Mesenchymal stem cell (in vitro differentiated cells and primary cell): ENCODE data around the gene SYNE1.
A peak's percentile ranks its signal among the peaks of the same experiment; 100 is the strongest.

Experiments used
- DNase-seq: peaks from one replicate; pipeline ENCODE4 v3.0.0-alpha.2; 2013
- H2AFZ ChIP-seq: one replicate; pipeline ENCODE4 v1.6.1; 2013; ENCODE audit warnings: low read depth, mild to moderate bottlenecking, control low read depth, inconsistent platforms, low read length, moderate library complexity
- H2AK5ac ChIP-seq: 2 replicates; pipeline ENCODE4 v1.6.1; 2013; ENCODE audit warnings: low read length, moderate library complexity, mild to moderate bottlenecking, inconsistent platforms; ENCODE audit not compliant: severe bottlenecking
- H2BK120ac ChIP-seq: one replicate; pipeline ENCODE4 v1.6.1; 2013; ENCODE audit warnings: low read depth, mild to moderate bottlenecking, inconsistent platforms, low read length, moderate library complexity
- H2BK12ac ChIP-seq, 2 experiments: one replicate each; pipeline ENCODE4 v1.6.1; 2013; ENCODE audit warnings: inconsistent platforms in 2 of 2, low read length in 2 of 2, mild to moderate bottlenecking in 2 of 2, moderate library complexity in 2 of 2, control low read depth in 1 of 2
- H2BK15ac ChIP-seq: one replicate; pipeline ENCODE4 v1.6.1; 2013; ENCODE audit warnings: mild to moderate bottlenecking, low read depth, inconsistent platforms; ENCODE audit not compliant: poor library complexity, severe bottlenecking
- H2BK5ac ChIP-seq: 2 replicates; pipeline ENCODE4 v1.6.1; 2013; ENCODE audit warnings: low read depth, mild to moderate bottlenecking, low read length, control low read depth, inconsistent platforms; ENCODE audit not compliant: poor library complexity, severe bottlenecking
- H3K14ac ChIP-seq, 2 experiments: one replicate each; pipeline ENCODE4 v1.6.1; 2013; ENCODE audit warnings: inconsistent platforms in 2 of 2, low read length in 2 of 2, control low read depth in 1 of 2, mild to moderate bottlenecking in 1 of 2, moderate library complexity in 1 of 2
- H3K18ac ChIP-seq, 2 experiments: one replicate each; pipeline ENCODE4 v1.6.1; 2013; ENCODE audit warnings: inconsistent platforms in 2 of 2, low read length in 2 of 2, control low read depth in 1 of 2, low read depth in 1 of 2, mild to moderate bottlenecking in 1 of 2
- H3K23ac ChIP-seq, 2 experiments: one replicate each; pipeline ENCODE4 v1.6.1; 2013; ENCODE audit warnings: inconsistent platforms in 2 of 2, low read length in 2 of 2, mild to moderate bottlenecking in 2 of 2, moderate library complexity in 2 of 2, control low read depth in 1 of 2
- H3K27ac ChIP-seq: 2 replicates; pipeline ENCODE4 v1.5.1; 2013; ENCODE audit warnings: mild to moderate bottlenecking, moderate library complexity, low read length, control low read depth, inconsistent platforms; ENCODE audit not compliant: poor library complexity, severe bottlenecking
- H3K27me3 ChIP-seq, 2 experiments: 2 replicates each; pipeline versions ENCODE4 v1.6.1 to v1.7.0; 2013; ENCODE audit warnings: low read length in 2 of 2, mild to moderate bottlenecking in 2 of 2, moderate library complexity in 2 of 2, control low read depth in 1 of 2, inconsistent platforms in 1 of 2; ENCODE audit not compliant: control insufficient read depth in 1 of 2, insufficient read depth in 1 of 2
- H3K36me3 ChIP-seq, 2 experiments: 2 replicates each; pipeline versions ENCODE4 v1.6.1 to v1.7.0; 2013; ENCODE audit warnings: low read length in 2 of 2, control low read depth in 1 of 2, inconsistent platforms in 1 of 2, low read depth in 1 of 2, mild to moderate bottlenecking in 1 of 2; ENCODE audit not compliant: insufficient read depth in 2 of 2, control insufficient read depth in 1 of 2
- H3K4ac ChIP-seq, 2 experiments: one replicate each; pipeline ENCODE4 v1.6.1; 2013; ENCODE audit warnings: inconsistent platforms in 2 of 2, low read length in 2 of 2, mild to moderate bottlenecking in 2 of 2, moderate library complexity in 2 of 2, control low read depth in 1 of 2, low read depth in 1 of 2
- H3K4me1 ChIP-seq: 2 replicates; pipeline ENCODE4 v1.6.1; 2013; ENCODE audit warnings: low read depth, low read length, control low read depth; ENCODE audit not compliant: control insufficient read depth, insufficient read depth
- H3K4me2 ChIP-seq: 2 replicates; pipeline ENCODE4 v1.6.1; 2013; ENCODE audit warnings: low read length, mild to moderate bottlenecking, inconsistent platforms; ENCODE audit not compliant: poor library complexity, severe bottlenecking
- H3K4me3 ChIP-seq, 2 experiments: 2 replicates each; pipeline versions ENCODE4 v1.5.1 to v1.7.0; 2013; ENCODE audit warnings: low read length in 2 of 2, mild to moderate bottlenecking in 2 of 2, control low read depth in 1 of 2, low read depth in 1 of 2; ENCODE audit not compliant: insufficient read depth in 1 of 2
- H3K79me1 ChIP-seq: replicated peaks from 2 replicates; pipeline ENCODE4 v1.6.1; 2013; ENCODE audit warnings: mild to moderate bottlenecking, control low read depth, low read length, inconsistent platforms; ENCODE audit not compliant: poor library complexity, severe bottlenecking
- H3K9ac ChIP-seq: 2 replicates; pipeline ENCODE4 v1.7.0; 2013; ENCODE audit warnings: mild to moderate bottlenecking, low read length, moderate library complexity
- H3K9me3 ChIP-seq: 2 replicates; pipeline ENCODE4 v1.7.0; 2013; ENCODE audit warnings: mild to moderate bottlenecking, low read length; ENCODE audit not compliant: control insufficient read depth
- H4K8ac ChIP-seq: one replicate; pipeline ENCODE4 v1.6.1; 2013; ENCODE audit warnings: inconsistent platforms, mild to moderate bottlenecking, low read length, moderate library complexity
- H4K91ac ChIP-seq: one replicate; pipeline ENCODE4 v1.6.1; 2013; ENCODE audit warnings: mild to moderate bottlenecking, low read length, inconsistent platforms
- WGBS: methylation state at CpG from one replicate; pipeline ENCODE4 v1.1.7; 2013; ENCODE audit warnings: mixed read lengths; 5-methylcytosine and 5-hydroxymethylcytosine counted together

The SYNE1 gene

DNA sequence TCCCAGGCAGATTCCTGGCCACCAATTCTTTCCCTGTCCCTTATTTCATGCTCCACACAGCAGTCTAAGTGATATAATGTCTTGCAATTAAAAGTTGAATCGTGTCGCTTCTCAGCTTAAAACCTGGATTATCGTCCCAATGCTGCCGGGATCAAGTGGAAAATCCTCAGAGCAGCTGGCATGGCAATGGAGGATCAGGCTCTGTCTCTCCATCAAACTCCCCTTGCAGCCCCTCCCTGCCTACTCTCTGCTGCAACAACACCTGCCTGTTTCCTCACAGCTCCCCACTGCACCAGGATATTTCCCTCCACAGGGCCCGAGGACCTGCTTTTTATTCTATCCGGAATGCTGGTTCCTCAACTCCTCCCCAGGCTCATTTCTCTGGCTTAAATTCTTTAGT lies 277.1 kb downstream of the SYNE1 start:
- Histone ChIP-seq H4K91ac (no peak overlapping the region), H3K4me2 (no peak overlapping the region), H2AK5ac (no peak overlapping the region), H3K9ac (no peak overlapping the region), H4K8ac (no peak overlapping the region), H3K14ac (no peak overlapping the region), H2AFZ (no peak overlapping the region), H3K18ac (no peak overlapping the region), H3K79me1 (peaks cover 7% of the 10 kb centered on the region), H2BK5ac (no peak overlapping the region), H3K4me1 (no peaks in the 10 kb centered on the region), H2BK12ac (no peak overlapping the region), H3K4me3 (no peak overlapping the region), H3K9me3 (no peaks in the 10 kb centered on the region), H3K27me3 (no peaks in the 10 kb centered on the region), H3K4ac (no peak overlapping the region), H3K23ac (no peak overlapping the region), H3K27ac (no peak overlapping the region), H2BK15ac (no peak overlapping the region), H2BK120ac (no peak overlapping the region), H3K36me3 (peaks cover 18 to 77% of the 10 kb centered on the region in 2 experiments)
- DNase-seq, result no peak
- 85% methylated on average over 6 of the region's 6 CpGs for WGBS

DNA sequence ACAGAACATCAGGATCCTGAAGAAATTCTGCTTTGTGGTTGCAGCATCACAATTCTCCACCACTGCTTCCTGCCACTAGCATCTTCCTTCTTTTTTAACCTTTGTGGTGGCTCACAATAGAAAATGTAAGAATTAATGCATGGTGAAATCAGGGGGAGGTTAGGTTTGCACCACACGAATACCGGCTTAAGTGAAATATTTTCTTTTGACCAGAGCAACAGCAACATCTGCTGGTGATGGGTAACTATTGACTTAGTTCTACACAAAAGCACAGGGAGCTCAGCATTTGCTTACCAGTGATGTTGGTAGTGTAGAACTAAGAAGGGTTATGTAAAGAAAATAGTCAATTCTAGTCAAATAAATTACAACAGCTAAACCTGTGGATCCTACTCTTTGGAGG lies 280.5 kb downstream of the SYNE1 start:
- H2BK5ac ChIP-seq, result no peak overlapping the region
- no peak overlapping the region for H3K18ac ChIP-seq
- no peak overlapping the region for H3K4ac ChIP-seq
- 37% methylated on average over 2 of the region's 2 CpGs for WGBS
- no peaks in the 10 kb centered on the region for H3K27me3 ChIP-seq
- no peak overlapping the region for H3K14ac ChIP-seq
- H2AK5ac ChIP-seq, result no peak overlapping the region
- H4K8ac ChIP-seq, result no peak overlapping the region
- H3K79me1 ChIP-seq, result peaks cover 7% of the 10 kb centered on the region
- no peak overlapping the region for H3K27ac ChIP-seq
- no peak overlapping the region for H2BK12ac ChIP-seq
- H2BK15ac ChIP-seq, result no peak overlapping the region
- H3K4me2 ChIP-seq, result no peak overlapping the region
- H2BK120ac ChIP-seq, result no peak overlapping the region
- H3K9me3 ChIP-seq, result no peaks in the 10 kb centered on the region
- no peak overlapping the region for H3K9ac ChIP-seq
- H3K4me1 ChIP-seq, result no peaks in the 10 kb centered on the region
- no peak overlapping the region for H4K91ac ChIP-seq
- peaks cover 21 to 84% of the 10 kb centered on the region in 2 experiments for H3K36me3 ChIP-seq
- peak; percentile 50 for DNase-seq
- H3K4me3 ChIP-seq, result no peak overlapping the region
- H3K23ac ChIP-seq, result no peak overlapping the region
- H2AFZ ChIP-seq, result no peak overlapping the region

DNA sequence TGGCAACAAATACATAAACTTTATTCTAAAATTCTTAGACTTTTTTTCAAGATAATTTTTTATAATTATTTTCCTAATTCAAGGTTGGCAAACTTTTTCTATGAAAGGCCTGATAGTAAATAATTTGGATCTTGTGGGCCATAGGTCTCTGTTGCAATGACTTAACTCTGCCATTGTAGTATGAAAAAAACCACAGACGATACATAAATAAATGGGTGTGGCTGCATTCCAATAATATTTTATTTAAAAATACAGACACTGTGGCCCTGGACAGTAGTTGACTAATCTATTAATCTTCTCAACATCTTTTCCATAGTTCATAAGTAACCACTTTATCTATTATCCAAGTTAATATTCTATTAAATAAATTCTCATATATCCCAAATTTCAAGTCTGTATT lies 281.1 kb downstream of the SYNE1 start:
- no CpG with 5 or more reads among the region's 1 CpG for WGBS
- Histone ChIP-seq H4K8ac (no peak overlapping the region), H4K91ac (no peak overlapping the region), H3K4me2 (no peak overlapping the region), H3K27me3 (no peaks in the 10 kb centered on the region), H2BK15ac (no peak overlapping the region), H2AFZ (no peak overlapping the region), H2AK5ac (no peak overlapping the region), H3K4me1 (no peaks in the 10 kb centered on the region), H2BK120ac (no peak overlapping the region), H3K9ac (no peak overlapping the region), H2BK5ac (no peak overlapping the region), H2BK12ac (no peak overlapping the region), H3K14ac (no peak overlapping the region), H3K27ac (no peak overlapping the region), H3K4ac (no peak overlapping the region), H3K36me3 (peaks cover 22 to 84% of the 10 kb centered on the region in 2 experiments), H3K18ac (no peak overlapping the region), H3K9me3 (no peaks in the 10 kb centered on the region), H3K79me1 (peaks cover 4% of the 10 kb centered on the region), H3K23ac (no peak overlapping the region), H3K4me3 (no peak overlapping the region)
- no peak for DNase-seq

DNA sequence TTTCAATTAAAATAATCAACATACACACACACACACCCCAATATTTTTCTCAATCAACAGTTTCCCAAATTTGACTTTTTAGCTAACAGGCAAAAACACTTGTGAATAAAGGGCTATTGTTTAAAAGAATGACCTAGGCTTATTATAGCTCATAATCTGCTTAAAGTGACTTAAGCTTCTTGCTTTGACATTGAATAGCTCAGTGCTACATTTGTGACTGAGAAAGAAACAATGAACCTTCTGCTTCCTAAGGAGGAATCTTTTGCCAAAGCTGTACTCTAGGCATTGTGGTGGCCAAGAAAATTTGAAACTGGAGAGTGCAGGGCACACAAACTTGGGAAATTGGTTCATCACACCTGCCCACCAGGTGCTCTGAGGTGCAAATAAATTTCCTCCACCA lies 282.0 kb downstream of the SYNE1 start:
- Histone ChIP-seq H3K27ac (no peak overlapping the region), H3K9ac (no peak overlapping the region), H3K23ac (no peak overlapping the region), H2AFZ (no peak overlapping the region), H3K9me3 (no peaks in the 10 kb centered on the region), H2BK5ac (no peak overlapping the region), H3K4me2 (no peak overlapping the region), H3K4me3 (no peak overlapping the region), H3K4ac (no peak overlapping the region), H4K91ac (no peak overlapping the region), H4K8ac (no peak overlapping the region), H3K27me3 (no peaks in the 10 kb centered on the region), H2BK12ac (no peak overlapping the region), H3K79me1 (peaks cover 4% of the 10 kb centered on the region), H3K4me1 (no peaks in the 10 kb centered on the region), H3K36me3 (peaks cover 22 to 84% of the 10 kb centered on the region in 2 experiments), H2BK15ac (no peak overlapping the region), H3K18ac (no peak overlapping the region), H2AK5ac (no peak overlapping the region), H3K14ac (no peak overlapping the region), H2BK120ac (no peak overlapping the region)
- no peak for DNase-seq
